C4-2B (cell line): Measurements from ENCODE around the gene FLOT1.

Source experiments
- H3K27ac ChIP-seq: fragments of 450-650 bp; 2 replicates; pipeline ENCODE4 v1.5.1; 2017
- CTCF ChIP-seq: fragments of 450-650 bp; conservative IDR thresholded peaks from 2 replicates; pipeline ENCODE4 v1.5.1; 2017; ENCODE audit warnings: mild to moderate bottlenecking
- ZFX ChIP-seq: fragments of 450-650 bp; IDR thresholded peaks from 2 replicates; pipeline ENCODE4 v1.6.1; 2017

Gene FLOT1

DNA sequence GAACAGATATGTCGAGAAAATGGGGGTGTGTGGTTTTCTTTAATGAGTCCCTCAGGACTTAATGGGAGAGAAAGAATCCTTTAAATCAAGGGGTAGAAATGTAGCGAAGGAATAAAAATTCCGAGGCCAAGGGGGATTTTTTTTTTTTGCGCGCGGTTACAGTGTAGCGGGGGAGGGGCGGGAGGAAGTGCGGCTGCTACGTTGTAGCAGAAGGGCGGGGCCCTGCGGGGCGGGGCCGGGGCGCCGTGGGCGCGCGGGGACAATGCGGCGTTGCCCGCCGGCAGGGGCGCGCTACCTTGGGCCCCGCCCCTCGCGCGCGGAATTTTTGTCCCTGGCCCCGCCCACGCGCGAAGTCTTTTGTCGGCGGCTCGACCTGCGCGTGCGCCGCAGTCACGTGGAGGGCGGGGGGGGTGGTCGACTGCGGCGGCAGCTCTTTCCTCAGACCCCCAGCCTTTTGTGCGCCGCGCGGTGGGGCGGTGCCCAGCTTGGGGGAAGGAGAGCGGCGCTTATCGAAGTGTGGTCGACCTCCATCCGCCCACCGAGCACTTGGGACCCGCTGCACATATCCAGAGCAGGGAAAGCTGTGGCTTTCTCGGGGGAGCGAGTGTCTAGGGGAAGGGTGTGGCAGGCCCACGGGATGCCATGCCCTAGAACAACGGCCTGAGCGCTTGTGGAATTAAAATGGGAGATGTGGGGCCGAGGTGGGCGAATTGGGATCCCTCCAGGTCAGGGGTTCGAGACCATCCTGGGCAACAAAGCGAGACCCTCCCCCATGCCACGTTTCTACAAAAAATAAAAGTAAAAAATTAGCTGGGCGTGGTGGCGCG, 21.1 kb downstream of the FLOT1 start:
- peak overlapping the region; percentile 93 for H3K27ac ChIP-seq
- TF ChIP-seq CTCF (no peak; the same call in 1 of the 2 replicates), ZFX (no peak)

GRCh38 chr6:30720738-30721197, 21.7 kb downstream of the FLOT1 start:
- no peak for TF ChIP-seq ZFX
- no peak for TF ChIP-seq CTCF
- H3K27ac ChIP-seq, result peak overlapping the region; percentile 93

DNA sequence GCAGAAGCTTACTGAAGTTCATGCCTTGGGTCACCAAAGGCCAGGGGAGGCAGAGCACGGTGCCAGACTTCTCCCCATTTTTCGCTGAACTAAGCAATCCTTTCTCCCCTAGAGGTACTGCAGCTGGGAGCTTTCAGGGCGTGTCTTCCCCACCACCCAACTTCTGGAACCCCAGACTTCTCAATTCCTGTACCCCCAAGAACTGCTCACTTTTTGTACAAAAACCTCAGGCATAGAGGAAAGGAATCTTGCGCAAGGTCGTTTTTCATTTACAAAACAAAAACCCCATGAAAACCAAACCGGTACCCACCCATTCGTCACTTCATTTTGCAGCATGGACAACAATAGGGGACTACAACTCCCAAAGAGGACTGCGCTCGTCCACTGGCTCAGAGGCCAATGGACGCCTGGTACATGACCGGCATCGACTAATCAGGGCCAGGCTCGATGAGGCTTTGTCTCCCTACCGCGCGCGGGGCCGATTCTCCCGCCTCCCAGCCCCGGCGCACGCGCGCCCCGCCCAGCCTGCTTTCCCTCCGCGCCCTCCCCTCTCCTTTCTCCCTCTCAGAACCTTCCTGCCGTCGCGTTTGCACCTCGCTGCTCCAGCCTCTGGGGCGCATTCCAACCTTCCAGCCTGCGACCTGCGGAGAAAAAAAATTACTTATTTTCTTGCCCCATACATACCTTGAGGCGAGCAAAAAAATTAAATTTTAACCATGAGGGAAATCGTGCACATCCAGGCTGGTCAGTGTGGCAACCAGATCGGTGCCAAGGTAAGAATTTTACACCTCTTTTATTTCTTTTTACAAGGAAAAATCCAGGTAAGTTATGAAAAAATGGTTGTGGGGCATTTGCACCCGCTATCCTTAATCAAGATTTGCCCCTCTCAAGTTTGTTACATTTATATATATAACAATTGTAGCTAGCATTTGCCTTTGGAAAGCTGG, 22.4 kb downstream of the FLOT1 start, which contains the start of gene TUBB:
TUBB (plus strand) TSS at position 562 of the 947 bp plus-strand sequence; CDS start at position 717, 155 bp downstream.
- peak within 1 kb of the TSS; percentile 93 for H3K27ac ChIP-seq
- TF ChIP-seq CTCF, result no peak
- TF ChIP-seq ZFX, result no peak

DNA sequence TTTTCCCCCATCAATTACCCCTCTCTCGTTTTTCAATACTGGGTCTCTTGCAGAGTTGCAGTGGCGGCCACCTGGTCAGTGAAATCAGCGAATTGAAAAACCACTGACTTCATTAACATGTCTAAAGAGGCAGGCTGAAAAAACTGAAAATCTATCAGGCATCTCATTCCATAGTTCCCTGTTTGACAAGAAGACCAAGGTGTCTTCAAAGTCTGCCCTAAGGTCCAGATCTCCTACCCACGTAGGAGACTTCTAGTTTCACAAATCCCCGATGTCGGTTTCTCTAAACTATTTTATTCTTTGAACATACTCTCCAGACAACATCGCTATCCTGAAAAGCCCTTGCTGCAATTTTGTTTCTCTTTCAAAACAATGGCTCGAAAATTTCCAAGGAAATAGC, 23.1 kb downstream of the FLOT1 start:
- TF ChIP-seq CTCF, result no peak
- peak overlapping the region; percentile 93 for H3K27ac ChIP-seq

DNA sequence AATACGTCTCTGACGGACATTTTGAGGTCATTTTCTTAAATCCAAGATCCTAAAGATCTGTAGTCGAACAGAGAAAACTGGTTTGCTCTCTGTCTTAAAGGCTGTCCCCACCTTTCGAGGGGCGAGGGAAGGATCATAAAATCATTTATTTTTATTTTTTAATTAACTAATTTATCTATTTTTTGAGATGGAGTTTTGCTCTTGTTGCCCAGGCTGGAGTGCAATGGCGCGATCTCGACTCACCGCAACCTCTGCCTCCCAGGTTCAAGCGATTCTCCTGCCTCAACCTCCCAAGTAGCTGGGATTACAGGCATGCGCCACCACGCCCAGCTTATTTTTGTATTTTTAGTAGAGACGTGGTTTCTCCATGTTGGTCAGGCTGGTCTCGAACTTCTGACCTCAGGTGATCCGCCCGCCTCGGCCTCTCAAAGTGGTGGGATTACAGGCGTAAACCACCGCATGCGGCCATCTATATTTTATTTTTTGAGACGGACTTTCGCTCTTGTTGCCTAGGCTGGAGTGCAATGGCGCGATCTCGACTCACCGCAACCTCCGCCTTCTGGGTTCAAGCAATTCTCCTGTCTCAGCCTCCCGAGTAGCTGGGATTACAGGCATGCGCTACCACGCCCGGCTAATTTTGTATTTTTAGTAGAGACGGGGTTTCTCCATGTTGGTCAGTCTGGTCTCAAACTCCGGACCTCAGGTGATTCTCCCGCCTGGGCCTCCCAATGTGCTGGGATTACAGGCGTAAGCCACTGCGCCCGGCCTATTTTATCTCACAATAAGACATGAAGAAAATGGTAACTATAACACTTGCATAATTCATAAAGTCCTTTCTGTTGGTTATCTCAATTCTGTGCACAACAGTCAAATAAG, 24.4 kb downstream of the FLOT1 start:
- H3K27ac ChIP-seq, result peak overlapping the region; percentile 93

- TF ChIP-seq ZFX (no peak), CTCF (no peak)
- peak within 1 kb of the TSS; percentile 93 for H3K27ac ChIP-seq
Observed at GRCh38 chr6:30717129-30717844, 25.2 kb downstream of the FLOT1 start, which contains the start of gene MDC1. MDC1 (minus strand) TSS chr6:30717281; CDS start chr6:30715175, 2,106 bp downstream.

- H3K27ac ChIP-seq, result peak overlapping the region; percentile 93
- TF ChIP-seq ZFX (no peak), CTCF (no peak)
Observed at GRCh38 chr6:30716879-30717128, 25.7 kb downstream of the FLOT1 start.
